ENCODE data around the gene EXOC3L4. TPM values are rescaled to one million over a fixed set of nuclear protein-coding genes. Genes with fewer than 3 reads are reported as not detected.

Gene EXOC3L4
- total RNA-seq, 1 donor from 2014 or later, result not detected

- Histone ChIP-seq H3K27me3 (ENCODE audit: insufficient read depth, low read length) (no peaks in the 10 kb centered on the region), H3K79me2 (ENCODE audit: insufficient read depth, low read length) (no peaks in the 10 kb centered on the region), H3K27ac (ENCODE audit: low read depth, low read length) (no peak overlapping the region), H3K4me1 (ENCODE audit: insufficient read depth, low read length) (peaks cover 38% of the 10 kb centered on the region), H3K9ac (ENCODE audit: low read length) (no peak overlapping the region), H4K20me1 (ENCODE audit: insufficient read depth, low read length) (peaks cover 65% of the 10 kb centered on the region), H3K4me3 (ENCODE audit: insufficient read depth, low read depth, low read length) (peak overlapping the region; percentile 10), H3K36me3 (ENCODE audit: insufficient read depth, low read length) (no peaks in the 10 kb centered on the region), H3K4me2 (ENCODE audit: low read length) (peak overlapping the region; percentile 78), H2AFZ (ENCODE audit: low read depth, low read length) (no peak overlapping the region), H3K9me3 (ENCODE audit: insufficient read depth, low read depth, low read length) (no peaks in the 10 kb centered on the region)
- TF ChIP-seq EZH2 (IDR thresholded peaks at IDR 0.05; ENCODE audit: insufficient read depth, low read length) (no peak), CTCF (IDR thresholded peaks at IDR 0.05; ENCODE audit: insufficient read depth, low read depth, low read length) (no peak)
- peaks cover 19% of the 10 kb centered on the region for H3K4me1 Mint-ChIP-seq (ENCODE audit: low read depth, unreplicated experiment)
- H3K36me3 Mint-ChIP-seq (ENCODE audit: low read depth, unreplicated experiment), result peaks cover 9% of the 10 kb centered on the region
- peaks cover 27% of the 10 kb centered on the region for H3K27me3 Mint-ChIP-seq (ENCODE audit: low read depth, unreplicated experiment)
- peak overlapping the region; percentile 67 for H3K4me3 Mint-ChIP-seq (ENCODE audit: unreplicated experiment)
- no peaks in the 10 kb centered on the region for H3K9me3 Mint-ChIP-seq (ENCODE audit: unreplicated experiment)
- DNase-seq (ENCODE audit: low read depth) (no peak), FAIRE-seq (no peak)
- no peak overlapping the region for H3K27ac Mint-ChIP-seq (ENCODE audit: unreplicated experiment)
Observed at GRCh38 chr14:103126088-103126872, 31.8 kb downstream of the EXOC3L4 start.

GRCh38 chr14:103126873-103127304, 32.4 kb downstream of the EXOC3L4 start:
- no peaks in the 10 kb centered on the region for H3K9me3 ChIP-seq (ENCODE audit: insufficient read depth, low read depth, low read length)
- Mint-ChIP-seq H3K4me3 (ENCODE audit: unreplicated experiment) (no peak overlapping the region), H3K36me3 (ENCODE audit: low read depth, unreplicated experiment) (peaks cover 10% of the 10 kb centered on the region), H3K4me1 (ENCODE audit: low read depth, unreplicated experiment) (peaks cover 19% of the 10 kb centered on the region), H3K9me3 (ENCODE audit: unreplicated experiment) (no peaks in the 10 kb centered on the region), H3K27me3 (ENCODE audit: low read depth, unreplicated experiment) (peaks cover 27% of the 10 kb centered on the region), H3K27ac (ENCODE audit: unreplicated experiment) (no peak overlapping the region)
- no peak for DNase-seq (ENCODE audit: low read depth)
- no peak overlapping the region for H2AFZ ChIP-seq (ENCODE audit: low read depth, low read length)
- H3K36me3 ChIP-seq (ENCODE audit: insufficient read depth, low read length), result no peaks in the 10 kb centered on the region
- TF ChIP-seq EZH2 (IDR thresholded peaks at IDR 0.05; ENCODE audit: insufficient read depth, low read length) (no peak), CTCF (IDR thresholded peaks at IDR 0.05; ENCODE audit: insufficient read depth, low read depth, low read length) (no peak)
- peak overlapping the region; percentile 78 for H3K4me2 ChIP-seq (ENCODE audit: low read length)
- no peak overlapping the region for H3K9ac ChIP-seq (ENCODE audit: low read length)
- no peak for FAIRE-seq
- H3K4me3 ChIP-seq (ENCODE audit: insufficient read depth, low read depth, low read length), result peak overlapping the region; percentile 10
- H3K27ac ChIP-seq (ENCODE audit: low read depth, low read length), result no peak overlapping the region
- peaks cover 65% of the 10 kb centered on the region for H4K20me1 ChIP-seq (ENCODE audit: insufficient read depth, low read length)
- peaks cover 39% of the 10 kb centered on the region for H3K4me1 ChIP-seq (ENCODE audit: insufficient read depth, low read length)
- H3K27me3 ChIP-seq (ENCODE audit: insufficient read depth, low read length), result no peaks in the 10 kb centered on the region
- H3K79me2 ChIP-seq (ENCODE audit: insufficient read depth, low read length), result no peaks in the 10 kb centered on the region

- H3K4me1 ChIP-seq (ENCODE audit: insufficient read depth, low read length), result peaks cover 34% of the 10 kb centered on the region
- no peaks in the 10 kb centered on the region for H3K9me3 ChIP-seq (ENCODE audit: insufficient read depth, low read depth, low read length)
- H3K9ac ChIP-seq (ENCODE audit: low read length), result no peak overlapping the region
- peak overlapping the region; percentile 78 for H3K4me2 ChIP-seq (ENCODE audit: low read length)
- H3K4me1 Mint-ChIP-seq (ENCODE audit: low read depth, unreplicated experiment), result peaks cover 17% of the 10 kb centered on the region
- H3K79me2 ChIP-seq (ENCODE audit: insufficient read depth, low read length), result no peaks in the 10 kb centered on the region
- no peak overlapping the region for H3K4me3 ChIP-seq (ENCODE audit: insufficient read depth, low read depth, low read length)
- H3K9me3 Mint-ChIP-seq (ENCODE audit: unreplicated experiment), result no peaks in the 10 kb centered on the region
- no peaks in the 10 kb centered on the region for H3K27me3 ChIP-seq (ENCODE audit: insufficient read depth, low read length)
- H3K27ac Mint-ChIP-seq (ENCODE audit: unreplicated experiment), result peak overlapping the region; percentile 26
- H3K27ac ChIP-seq (ENCODE audit: low read depth, low read length), result no peak overlapping the region
- H4K20me1 ChIP-seq (ENCODE audit: insufficient read depth, low read length), result peaks cover 65% of the 10 kb centered on the region
- peak overlapping the region; percentile 20 for H3K4me3 Mint-ChIP-seq (ENCODE audit: unreplicated experiment)
- H3K36me3 ChIP-seq (ENCODE audit: insufficient read depth, low read length), result no peaks in the 10 kb centered on the region
- peaks cover 27% of the 10 kb centered on the region for H3K27me3 Mint-ChIP-seq (ENCODE audit: low read depth, unreplicated experiment)
- no peak for TF ChIP-seq CTCF (IDR thresholded peaks at IDR 0.05; ENCODE audit: insufficient read depth, low read depth, low read length)
- TF ChIP-seq EZH2 (IDR thresholded peaks at IDR 0.05; ENCODE audit: insufficient read depth, low read length), result no peak
- no peak for FAIRE-seq
- no peak overlapping the region for H2AFZ ChIP-seq (ENCODE audit: low read depth, low read length)
- DNase-seq (ENCODE audit: low read depth), result no peak
- H3K36me3 Mint-ChIP-seq (ENCODE audit: low read depth, unreplicated experiment), result peaks cover 10% of the 10 kb centered on the region
Observed at GRCh38 chr14:103127356-103127755, 32.8 kb downstream of the EXOC3L4 start.

Measured in astrocyte (in vitro differentiated cells and primary cell).